ENCODE data around the gene ZNF548.
A peak's percentile ranks its signal among the peaks of the same experiment; 100 is the strongest.
"Not testable (repeated sequence)": the region's sequence is repeated elsewhere in the genome, so short reads cannot be mapped to it uniquely, and the experiment has no call there.

ZNF548 gene

GRCh38 chr19:57389730-57390598 lies at the start of gene ZNF548:
Gene ZNF548, plus strand, starts transcription at chr19:57389854. Its CDS starts 246 bp downstream, at chr19:57390100.
- DNase-seq (ENCODE audit: low read depth): peak; percentile 97

- no peak for DNase-seq (ENCODE audit: low read depth)
Measured at GRCh38 chr19:57342582-57342981, 47.1 kb upstream of the ZNF548 start.

- no peak for DNase-seq (ENCODE audit: low read depth)
Measured at GRCh38 chr19:57348136-57348535, 41.5 kb upstream of the ZNF548 start.

DNA sequence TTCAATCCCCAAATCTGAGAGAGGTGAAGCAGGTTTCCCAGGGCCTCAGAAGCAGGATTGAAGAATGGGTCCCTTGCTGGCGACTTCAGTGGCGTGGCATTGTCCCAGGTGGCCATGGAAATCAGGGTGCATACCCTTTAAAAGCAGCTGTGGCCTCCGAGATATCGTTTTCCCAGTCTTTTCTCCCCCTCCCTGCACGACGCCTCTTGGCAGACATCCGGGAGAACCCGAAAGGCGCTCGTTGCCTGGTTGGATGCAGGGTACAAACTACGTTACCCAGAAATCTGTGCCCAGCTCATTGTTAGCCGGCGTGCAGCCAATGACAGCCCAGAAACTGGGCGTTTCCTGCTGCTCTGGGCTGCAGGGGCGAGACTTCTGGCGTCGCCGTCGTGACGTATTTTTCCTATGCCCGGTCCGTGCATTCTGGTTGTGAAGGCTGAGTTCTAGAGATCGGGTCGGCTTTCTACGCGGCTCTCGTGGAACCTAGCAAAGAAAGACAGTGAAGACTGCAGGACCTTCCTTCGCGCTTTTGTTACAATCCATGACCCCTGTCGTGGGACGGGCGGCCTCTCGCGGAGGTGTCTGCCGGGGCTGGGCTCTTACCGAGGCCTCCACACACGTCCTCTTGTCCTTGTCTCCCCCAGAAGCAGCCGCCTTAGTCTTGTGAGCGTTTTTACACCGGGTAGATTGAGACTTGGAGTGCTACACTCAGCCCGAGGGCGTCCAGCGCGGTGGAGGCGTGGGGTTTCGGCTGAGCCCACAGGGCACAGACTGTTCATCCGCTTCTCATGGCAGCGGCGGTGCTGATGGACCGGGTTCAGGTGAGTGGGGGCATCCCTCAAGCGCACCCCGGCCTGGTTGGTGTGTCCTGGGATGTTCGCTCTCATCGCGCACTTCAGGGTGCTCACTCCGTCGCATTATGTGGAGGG lies 38.5 kb upstream of the ZNF548 start, which contains the start of gene ZNF304:
Gene ZNF304 (plus strand): TSS at position 395 of the 929 bp plus-strand sequence. CDS start 394 bp downstream, at position 789.
- DNase-seq (ENCODE audit: low read depth): peak; percentile 49

DNA sequence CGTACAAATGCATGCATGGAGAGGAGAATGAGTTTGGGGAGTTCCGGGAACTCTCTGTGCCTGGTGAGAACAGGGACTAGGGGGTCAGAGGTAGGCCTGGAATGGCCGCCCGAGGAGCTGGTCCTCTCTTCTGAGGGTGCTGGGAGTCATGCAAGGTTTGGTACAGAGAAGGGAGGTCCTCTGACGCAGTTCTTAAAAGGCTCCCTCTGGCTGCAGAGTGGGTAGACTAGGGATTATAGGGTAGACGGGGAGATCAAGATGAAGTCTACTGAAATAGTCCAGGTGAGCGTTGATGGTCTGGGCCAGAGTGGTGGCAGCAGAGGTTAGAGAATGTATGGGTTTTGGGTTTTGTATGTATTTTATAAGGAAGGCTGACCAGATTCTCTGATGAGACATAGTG lies 37.8 kb upstream of the ZNF548 start:
- no peak for DNase-seq (ENCODE audit: low read depth)

GRCh38 chr19:57355916-57356315 lies 33.7 kb upstream of the ZNF548 start:
- DNase-seq (ENCODE audit: low read depth): no peak

DNA sequence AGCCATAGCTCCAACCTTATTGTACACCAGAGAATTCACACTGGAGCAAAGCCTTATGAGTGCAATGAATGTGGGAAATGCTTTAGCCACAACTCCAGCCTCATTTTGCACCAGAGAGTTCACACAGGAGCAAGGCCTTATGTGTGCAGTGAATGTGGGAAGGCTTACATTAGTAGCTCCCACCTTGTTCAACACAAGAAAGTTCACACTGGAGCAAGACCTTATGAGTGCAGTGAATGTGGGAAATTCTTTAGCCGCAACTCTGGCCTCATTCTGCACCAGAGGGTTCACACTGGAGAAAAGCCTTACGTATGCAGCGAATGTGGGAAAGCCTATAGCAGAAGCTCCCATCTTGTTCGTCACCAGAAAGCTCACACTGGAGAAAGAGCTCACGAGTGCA lies 32.2 kb upstream of the ZNF548 start:
- DNase-seq (ENCODE audit: low read depth): no peak

DNA sequence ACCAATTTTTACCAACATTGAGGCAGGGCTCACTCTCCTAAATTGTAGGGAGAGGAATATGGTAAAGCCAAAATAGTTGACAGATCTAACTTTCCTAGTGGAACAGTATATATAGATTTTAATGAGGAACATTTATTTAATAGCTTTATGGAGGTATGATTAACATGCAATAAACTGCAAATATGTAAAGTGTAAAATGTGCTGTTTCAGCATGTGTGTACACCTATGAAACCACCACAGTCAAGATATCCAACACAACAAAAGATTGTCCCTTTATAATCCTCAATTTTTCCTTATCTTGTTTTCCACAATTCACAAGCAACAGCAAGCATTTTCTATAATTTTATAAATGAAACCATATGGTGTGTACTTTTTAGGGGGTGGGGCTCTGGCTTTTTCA lies 30.4 kb upstream of the ZNF548 start:
- no peak for DNase-seq (ENCODE audit: low read depth)

- DNase-seq (ENCODE audit: low read depth): no peak
Measured at GRCh38 chr19:57362419-57362818, 27.2 kb upstream of the ZNF548 start.

DNA sequence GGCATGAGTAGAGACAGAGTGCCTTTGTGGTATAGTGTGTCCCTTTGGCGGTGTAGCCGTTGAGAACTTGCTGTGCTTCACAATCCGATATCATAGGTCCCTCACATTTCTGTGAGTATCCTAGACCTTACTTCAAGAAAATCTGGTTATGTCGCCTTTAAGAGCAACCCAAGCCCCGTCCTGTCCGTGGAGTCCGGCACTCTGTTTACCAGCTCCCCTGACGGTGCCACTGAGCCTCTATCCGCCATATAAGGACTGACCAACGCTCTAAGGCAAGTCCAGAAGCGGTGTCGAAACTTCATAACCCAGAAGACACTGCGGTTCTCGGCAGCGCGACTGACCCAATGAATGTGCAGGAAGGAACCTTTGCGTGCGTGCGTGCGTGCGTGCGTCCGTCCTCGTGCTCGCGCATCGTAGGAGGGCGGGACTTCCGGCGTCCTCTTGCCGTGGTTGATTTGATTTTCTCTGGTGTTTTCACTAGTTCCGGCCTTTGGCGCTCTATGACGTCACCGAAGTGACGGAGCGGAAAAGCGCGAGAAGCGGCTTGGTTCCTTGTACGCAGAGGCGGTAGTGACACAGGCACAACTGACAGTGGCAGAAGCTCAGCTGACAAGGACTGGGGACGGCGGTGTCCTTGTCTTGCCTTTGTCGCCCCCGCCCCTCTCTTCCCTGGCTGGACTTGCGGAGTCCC lies 26.5 kb upstream of the ZNF548 start, which contains the start of the genes TRAPPC2B and ZNF547:
Gene TRAPPC2B (plus strand): TSS at position 555 of the 691 bp plus-strand sequence. CDS start 1,283 bp downstream, outside the sequence.
Gene ZNF547 (plus strand): TSS at position 555 of the 691 bp plus-strand sequence. CDS start 5,005 bp downstream, outside the sequence.
- peak; percentile 95 for DNase-seq (ENCODE audit: low read depth)

DNA sequence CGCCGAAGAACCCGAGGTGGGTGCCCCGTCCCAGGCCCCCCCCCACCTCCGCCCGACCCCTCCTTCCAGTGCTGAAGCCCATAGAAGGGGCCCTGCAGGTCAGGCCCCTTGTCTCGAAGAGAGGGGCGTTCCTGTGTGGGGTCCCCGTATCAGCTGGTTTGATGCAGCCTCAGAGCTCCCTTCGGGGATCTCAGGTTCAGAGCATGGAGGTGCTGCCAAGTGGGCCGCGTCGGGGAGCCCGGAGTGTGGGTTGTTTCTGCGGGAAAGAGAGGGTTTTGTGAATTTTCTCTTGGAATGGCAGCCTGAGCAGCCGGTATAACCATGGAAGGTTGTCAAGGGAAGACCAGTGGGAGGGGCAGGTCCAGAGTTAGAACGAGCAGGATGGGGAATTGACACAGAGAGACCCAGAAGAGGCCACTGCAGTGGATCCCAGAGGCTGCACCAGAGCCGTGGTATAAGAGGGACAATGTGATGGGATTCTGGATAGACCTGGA lies 25.9 kb upstream of the ZNF548 start:
- DNase-seq (ENCODE audit: low read depth): no peak

- no peak for DNase-seq (ENCODE audit: low read depth)
Measured at GRCh38 chr19:57366776-57367175, 22.9 kb upstream of the ZNF548 start.

- no peak for DNase-seq (ENCODE audit: low read depth)
Measured at GRCh38 chr19:57374179-57374578, 15.5 kb upstream of the ZNF548 start.

DNA sequence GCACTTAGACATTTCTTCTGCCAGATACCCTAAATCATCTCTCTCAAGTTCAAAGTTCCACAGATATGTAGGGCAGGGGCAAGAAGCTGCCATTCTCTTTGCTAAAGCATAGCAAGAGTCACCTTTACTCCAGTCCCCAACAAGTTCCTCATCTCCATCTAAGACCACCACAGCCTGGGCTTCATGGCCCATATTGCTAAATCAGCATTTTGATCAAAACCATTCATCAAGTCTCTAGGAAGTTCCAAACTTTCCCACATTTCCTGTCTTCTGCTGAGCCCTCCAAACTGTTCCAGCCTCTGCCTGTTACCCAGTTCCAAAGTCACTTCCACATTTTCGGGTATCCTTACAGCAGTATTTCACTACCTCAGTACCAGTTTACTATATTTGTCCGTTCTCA lies 15.0 kb upstream of the ZNF548 start:
- not testable (repeated sequence) for DNase-seq (ENCODE audit: low read depth)

DNA sequence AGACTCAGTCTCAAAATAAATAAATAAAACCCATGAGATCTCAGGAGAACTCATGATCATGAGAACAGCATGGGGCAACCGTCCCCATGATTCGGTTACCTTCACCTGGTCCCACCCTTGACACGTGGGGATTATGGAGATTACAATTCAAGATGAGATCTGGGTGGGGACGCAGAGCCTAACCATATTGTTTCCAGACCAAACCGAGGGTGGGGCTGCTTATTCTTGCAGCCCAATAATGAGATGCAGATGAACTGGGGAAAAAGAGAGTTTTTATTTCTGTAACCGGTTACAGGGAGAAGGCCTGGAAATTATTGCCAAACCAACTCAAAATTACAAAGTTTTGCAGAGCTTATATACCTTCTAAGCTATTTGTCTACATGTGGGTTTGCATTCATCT lies 13.5 kb upstream of the ZNF548 start:
- no peak for DNase-seq (ENCODE audit: low read depth)

GRCh38 chr19:57377498-57378146 lies 12.0 kb upstream of the ZNF548 start:
- DNase-seq (ENCODE audit: low read depth): no peak

- no peak for DNase-seq (ENCODE audit: low read depth)
Measured at GRCh38 chr19:57380923-57381322, 8.7 kb upstream of the ZNF548 start.

- DNase-seq (ENCODE audit: low read depth): no peak
Measured at GRCh38 chr19:57382806-57383488, 6.7 kb upstream of the ZNF548 start.

DNA sequence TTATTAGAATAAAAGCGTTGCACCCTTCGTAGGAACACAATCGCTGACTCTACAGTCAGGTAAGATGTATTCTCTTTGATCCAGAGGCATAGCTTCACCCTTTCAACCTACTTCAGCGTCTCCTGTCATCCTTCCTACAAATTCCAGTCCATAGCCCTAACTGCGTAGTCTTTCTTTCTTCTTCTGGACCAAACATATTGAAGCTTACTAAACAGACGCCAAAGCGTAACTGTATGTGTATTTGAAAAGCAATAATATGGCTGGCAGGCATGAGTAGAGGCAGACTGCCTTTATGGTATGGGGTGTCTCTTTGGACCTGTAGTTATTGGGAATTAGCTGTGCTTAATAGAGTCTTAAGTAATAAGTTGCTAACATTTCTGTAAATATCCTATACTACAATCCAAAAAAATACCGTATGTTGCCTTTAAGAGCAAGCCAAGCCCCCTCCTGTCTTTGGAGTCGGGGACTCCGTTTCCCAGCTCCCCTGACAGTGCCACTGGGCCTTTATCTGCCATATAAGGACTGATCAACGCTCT lies 392 bp upstream of the ZNF548 start:
- no peak for DNase-seq (ENCODE audit: low read depth)

- no peak for DNase-seq (ENCODE audit: low read depth)
Measured at GRCh38 chr19:57395710-57396109, 6.1 kb downstream of the ZNF548 start.
